ENCODE results near the gene ADCY4. TPM values are rescaled to one million over a fixed set of nuclear protein-coding genes. Genes with fewer than 3 reads are reported as not detected.

ADCY4 gene
- total RNA-seq (100 to 1,000 TPM in 1 of 2 donors, 10 to 100 TPM in 1; 45.7 to 111 TPM), polyA plus RNA-seq (1 to 10 TPM in 1 of 2 donors, under 1 TPM in 1; 0.25 to 6.1 TPM)
- long read RNA-seq, donor 1, transcript ADCY4-202 (25 exons, 3,353 nt), result major isoform, 9 of 52 reads
- long read RNA-seq, donor 1, partial matches to known transcripts, result 12 of 52 reads
- long read RNA-seq, donor 1, other reads (novel, unspliced or antisense), result 21 of 52 reads
- long read RNA-seq, donor 2, partial matches to known transcripts, result 15 of 55 reads
- long read RNA-seq, donor 2, other reads (novel, unspliced or antisense), result 36 of 55 reads

- Histone ChIP-seq H3K9me3 (ENCODE audit: control insufficient read depth, low read length) (no peaks in the 10 kb centered on the region), H3K36me3 (ENCODE audit: control insufficient read depth in 1 of 2, insufficient read depth in 2 of 2, low read length in 1 of 2) (no peaks in the 10 kb centered on the region), H3K4me1 (ENCODE audit: control insufficient read depth in 1 of 2, insufficient read depth in 2 of 2, low read length in 2 of 2) (no peaks in the 10 kb centered on the region), H3K27ac (ENCODE audit: low read depth in 1 of 2, low read length in 2 of 2) (no peak within 1 kb of the TSS), H3K4me3 (ENCODE audit: low read length in 2 of 2) (no peak within 1 kb of the TSS), H3K27me3 (ENCODE audit: control insufficient read depth in 1 of 2, insufficient read depth in 2 of 2, low read length in 1 of 2) (no peaks in the 10 kb centered on the region)
- WGBS, 2 donors, result 6 to 8% methylated on average over 52 to 65 of the region's 65 CpGs
- intact Hi-C loops (cut with DNase I), result no loop called here
- DNase-seq, result peak in 1 of 2 donors; percentile 80
- ATAC-seq (ENCODE audit: low FRiP score), result peak; percentile 5
Observed at GRCh38 chr14:24334431-24335291, at the start of gene ADCY4. ADCY4 (minus strand) TSS chr14:24335071; CDS start chr14:24334652, 419 bp downstream.

- no peak for DNase-seq
- Histone ChIP-seq H3K9me3 (ENCODE audit: control insufficient read depth, low read length) (no peaks in the 10 kb centered on the region), H3K4me3 (ENCODE audit: low read length in 2 of 2) (no peak overlapping the region), H3K36me3 (ENCODE audit: control insufficient read depth in 1 of 2, insufficient read depth in 2 of 2, low read length in 1 of 2) (no peaks in the 10 kb centered on the region), H3K27ac (ENCODE audit: low read depth in 1 of 2, low read length in 2 of 2) (no peak overlapping the region), H3K4me1 (ENCODE audit: control insufficient read depth in 1 of 2, insufficient read depth in 2 of 2, low read length in 2 of 2) (no peaks in the 10 kb centered on the region), H3K27me3 (ENCODE audit: control insufficient read depth in 1 of 2, insufficient read depth in 2 of 2, low read length in 1 of 2) (no peaks in the 10 kb centered on the region)
- intact Hi-C loops (cut with DNase I), result no loop called here
- ATAC-seq (ENCODE audit: low FRiP score), result no peak
- 80 to 81% methylated on average over 4 of the region's 4 CpGs for WGBS, 2 donors
Observed at GRCh38 chr14:24384169-24384568, 49.3 kb upstream of the ADCY4 start.

- DNase-seq (no peak), ATAC-seq (ENCODE audit: low FRiP score) (no peak)
- 47 to 52% methylated on average over 4 of the region's 4 CpGs for WGBS, 2 donors
- no peaks in the 10 kb centered on the region for H3K4me1 ChIP-seq (ENCODE audit: control insufficient read depth in 1 of 2, insufficient read depth in 2 of 2, low read length in 2 of 2)
- H3K27ac ChIP-seq (ENCODE audit: low read depth in 1 of 2, low read length in 2 of 2), result no peak overlapping the region
- H3K27me3 ChIP-seq (ENCODE audit: control insufficient read depth in 1 of 2, insufficient read depth in 2 of 2, low read length in 1 of 2), result no peaks in the 10 kb centered on the region
- H3K4me3 ChIP-seq (ENCODE audit: low read length in 2 of 2), result no peak overlapping the region
- intact Hi-C loops (cut with DNase I), result no loop called here
- H3K36me3 ChIP-seq (ENCODE audit: control insufficient read depth in 1 of 2, insufficient read depth in 2 of 2, low read length in 1 of 2), result no peaks in the 10 kb centered on the region
- H3K9me3 ChIP-seq (ENCODE audit: control insufficient read depth, low read length), result no peaks in the 10 kb centered on the region
Observed at GRCh38 chr14:24382064-24382371, 47.1 kb upstream of the ADCY4 start.

- DNase-seq, result no peak
- Histone ChIP-seq H3K4me3 (ENCODE audit: low read length in 2 of 2) (no peak overlapping the region), H3K4me1 (ENCODE audit: control insufficient read depth in 1 of 2, insufficient read depth in 2 of 2, low read length in 2 of 2) (no peaks in the 10 kb centered on the region), H3K27me3 (ENCODE audit: control insufficient read depth in 1 of 2, insufficient read depth in 2 of 2, low read length in 1 of 2) (no peaks in the 10 kb centered on the region), H3K36me3 (ENCODE audit: control insufficient read depth in 1 of 2, insufficient read depth in 2 of 2, low read length in 1 of 2) (no peaks in the 10 kb centered on the region), H3K9me3 (ENCODE audit: control insufficient read depth, low read length) (no peaks in the 10 kb centered on the region), H3K27ac (ENCODE audit: low read depth in 1 of 2, low read length in 2 of 2) (no peak overlapping the region)
- WGBS, 2 donors, result 87 to 90% methylated on average over 8 of the region's 8 CpGs
- intact Hi-C loops (cut with DNase I), result no loop called here
- ATAC-seq (ENCODE audit: low FRiP score), result no peak
Observed at GRCh38 chr14:24381363-24382063, 46.6 kb upstream of the ADCY4 start.

DNA sequence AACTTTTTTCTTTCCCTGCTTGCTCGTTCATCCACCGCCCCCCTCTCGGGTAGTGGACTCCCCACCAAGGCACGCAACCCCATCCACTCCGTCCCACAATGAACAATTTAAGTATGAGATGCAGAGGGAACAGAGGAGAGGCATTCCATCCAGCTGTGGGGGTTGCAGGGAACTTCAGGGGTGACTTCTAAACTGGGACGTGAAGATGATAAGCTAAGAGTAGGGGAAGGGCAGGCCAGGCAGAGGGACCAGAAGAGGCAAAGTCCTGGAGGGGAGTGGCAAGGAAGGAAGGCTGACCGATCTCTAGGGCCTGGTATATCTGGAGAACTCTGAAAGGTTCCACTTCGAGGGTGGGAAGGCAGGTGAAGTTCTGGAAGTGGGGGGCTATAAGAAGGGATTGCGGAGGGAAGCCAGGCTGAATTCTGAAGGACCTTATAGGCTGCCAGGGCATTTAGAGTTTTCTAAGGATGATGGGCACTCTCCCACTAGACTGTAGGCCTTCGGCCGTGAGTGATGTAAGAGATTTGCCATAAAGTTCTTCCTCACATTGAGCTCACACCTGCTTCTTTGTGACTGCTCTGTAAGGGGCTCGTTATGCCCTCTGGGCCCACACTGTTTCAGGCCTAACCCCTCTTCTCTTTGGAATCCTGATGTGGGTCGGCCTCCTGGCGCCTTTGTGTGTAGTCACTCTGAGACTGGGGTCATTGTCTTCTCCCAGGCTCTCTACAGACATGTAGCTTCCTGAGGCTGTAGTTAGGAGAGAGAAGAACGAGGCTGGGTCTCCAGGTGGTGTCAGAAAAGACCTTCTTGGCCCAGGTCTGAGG, 45.2 kb upstream of the ADCY4 start:
- ATAC-seq (ENCODE audit: low FRiP score) (no peak), DNase-seq (no peak)
- 73 to 78% methylated on average over 15 of the region's 15 CpGs for WGBS, 2 donors
- Histone ChIP-seq H3K4me3 (ENCODE audit: low read length in 2 of 2) (no peak overlapping the region), H3K27me3 (ENCODE audit: control insufficient read depth in 1 of 2, insufficient read depth in 2 of 2, low read length in 1 of 2) (no peaks in the 10 kb centered on the region), H3K9me3 (ENCODE audit: control insufficient read depth, low read length) (no peaks in the 10 kb centered on the region), H3K4me1 (ENCODE audit: control insufficient read depth in 1 of 2, insufficient read depth in 2 of 2, low read length in 2 of 2) (no peaks in the 10 kb centered on the region), H3K27ac (ENCODE audit: low read depth in 1 of 2, low read length in 2 of 2) (no peak overlapping the region), H3K36me3 (ENCODE audit: control insufficient read depth in 1 of 2, insufficient read depth in 2 of 2, low read length in 1 of 2) (no peaks in the 10 kb centered on the region)
- intact Hi-C loops (cut with DNase I), result no loop called here

DNA sequence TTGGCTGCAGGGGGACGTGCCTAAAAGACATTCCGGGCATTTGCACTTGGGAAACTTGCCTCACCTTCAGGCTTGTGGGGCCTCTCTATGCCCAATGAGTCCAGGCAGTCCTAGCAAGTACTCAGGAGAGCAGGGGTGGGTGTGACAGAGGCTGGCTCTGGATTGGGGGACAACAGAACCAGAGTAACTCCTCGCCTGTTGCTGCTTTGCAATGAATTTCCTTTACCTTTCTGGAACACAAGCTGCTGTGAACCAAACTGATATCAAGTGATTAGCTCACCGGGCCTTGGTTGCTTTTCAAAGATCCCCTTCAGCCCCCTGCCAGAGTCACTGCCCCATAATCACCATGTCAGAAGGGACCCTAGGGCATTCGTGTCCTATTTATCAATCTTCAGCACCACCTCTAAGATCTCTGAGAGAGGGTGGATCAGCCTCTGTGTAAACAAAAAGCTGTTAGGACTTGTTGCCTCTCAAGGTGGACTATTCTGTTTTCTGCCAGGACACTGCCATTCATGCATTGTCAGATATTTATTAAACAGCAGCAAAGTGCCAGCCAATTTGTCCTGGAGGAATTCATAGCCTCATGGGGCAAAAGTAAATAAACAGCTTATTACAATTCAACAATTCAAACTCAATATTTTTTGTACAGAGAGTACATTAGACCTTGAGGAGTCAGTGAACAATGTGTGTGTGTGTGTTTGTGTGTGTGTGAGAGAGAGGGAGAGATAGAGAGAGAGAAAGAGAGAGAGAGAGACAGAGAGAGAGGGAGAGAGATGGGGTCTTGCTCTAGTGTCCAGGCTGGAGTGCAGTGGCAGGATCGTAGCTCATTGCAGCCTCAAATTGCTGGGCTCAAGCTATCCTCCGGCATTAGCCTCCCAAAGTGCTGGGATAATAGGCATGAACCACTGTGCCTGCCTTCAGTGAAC, 44.4 kb upstream of the ADCY4 start:
- Histone ChIP-seq H3K27me3 (ENCODE audit: control insufficient read depth in 1 of 2, insufficient read depth in 2 of 2, low read length in 1 of 2) (no peaks in the 10 kb centered on the region), H3K27ac (ENCODE audit: low read depth in 1 of 2, low read length in 2 of 2) (no peak overlapping the region), H3K4me1 (ENCODE audit: control insufficient read depth in 1 of 2, insufficient read depth in 2 of 2, low read length in 2 of 2) (no peaks in the 10 kb centered on the region), H3K4me3 (ENCODE audit: low read length in 2 of 2) (no peak overlapping the region), H3K36me3 (ENCODE audit: control insufficient read depth in 1 of 2, insufficient read depth in 2 of 2, low read length in 1 of 2) (no peaks in the 10 kb centered on the region), H3K9me3 (ENCODE audit: control insufficient read depth, low read length) (no peaks in the 10 kb centered on the region)
- WGBS, 2 donors, result 62 to 70% methylated on average over 7 of the region's 7 CpGs
- intact Hi-C loops (cut with DNase I), result no loop called here
- DNase-seq (no peak), ATAC-seq (ENCODE audit: low FRiP score) (no peak)

GRCh38 chr14:24378327-24378726, 43.5 kb upstream of the ADCY4 start:
- no peaks in the 10 kb centered on the region for H3K4me1 ChIP-seq (ENCODE audit: control insufficient read depth in 1 of 2, insufficient read depth in 2 of 2, low read length in 2 of 2)
- intact Hi-C loops (cut with DNase I), result no loop called here
- 73 to 76% methylated on average over 3 of the region's 3 CpGs for WGBS, 2 donors
- ATAC-seq (ENCODE audit: low FRiP score) (no peak), DNase-seq (no peak)
- H3K9me3 ChIP-seq (ENCODE audit: control insufficient read depth, low read length), result no peaks in the 10 kb centered on the region
- H3K4me3 ChIP-seq (ENCODE audit: low read length in 2 of 2), result no peak overlapping the region
- H3K36me3 ChIP-seq (ENCODE audit: control insufficient read depth in 1 of 2, insufficient read depth in 2 of 2, low read length in 1 of 2), result no peaks in the 10 kb centered on the region
- no peak overlapping the region for H3K27ac ChIP-seq (ENCODE audit: low read depth in 1 of 2, low read length in 2 of 2)
- no peaks in the 10 kb centered on the region for H3K27me3 ChIP-seq (ENCODE audit: control insufficient read depth in 1 of 2, insufficient read depth in 2 of 2, low read length in 1 of 2)
